GM18951 (cell line): ENCODE results near the gene NEUROG2.
"Not testable (repeated sequence)": the region's sequence is repeated elsewhere in the genome, so short reads cannot be mapped to it uniquely, and the experiment has no call there.

Source experiments
- POLR2A ChIP-seq: IDR thresholded peaks from 4 replicates; pipeline ENCODE4 v1.6.1; 2011; ENCODE audit warnings: mild to moderate bottlenecking; ENCODE audit not compliant: insufficient read length, insufficient read depth; ENCODE audit errors: extremely low read depth
- in situ Hi-C: fragments of 300-500 bp; cut with MboI; formaldehyde crosslinking; loops from one replicate; pipeline ENCODE4 v1.12.0; 2022; ENCODE audit warnings: low sequenced_read_pairs, mixed read lengths, inconsistent platforms; ENCODE audit not compliant: unreplicated experiment

Gene NEUROG2

DNA sequence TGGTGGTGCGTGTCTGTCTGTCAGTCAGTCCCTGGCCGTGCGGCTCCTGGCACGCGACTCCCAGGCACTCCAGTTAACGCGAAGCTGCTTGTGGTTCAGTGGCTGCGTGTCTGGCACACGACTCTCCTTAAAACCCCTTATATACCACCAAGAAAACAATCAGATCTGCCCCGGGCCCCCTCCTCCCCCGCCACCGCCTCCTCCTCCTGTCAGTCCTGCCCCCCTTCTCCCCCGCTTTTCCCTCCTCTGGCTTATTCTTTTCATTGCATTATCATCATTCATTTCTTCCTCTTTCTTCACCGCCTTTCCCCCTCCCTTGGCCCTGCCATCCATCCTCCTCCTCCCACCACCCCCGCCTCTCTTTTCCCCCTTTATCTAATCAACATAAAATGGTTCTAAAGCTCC lies at the start of gene NEUROG2:
NEUROG2 (minus strand) TSS at position 115 of the 405 bp plus-strand sequence. CDS start 705 bp downstream, outside the sequence.
- in situ Hi-C loops: no loop called here
- TF ChIP-seq POLR2A: no peak

DNA sequence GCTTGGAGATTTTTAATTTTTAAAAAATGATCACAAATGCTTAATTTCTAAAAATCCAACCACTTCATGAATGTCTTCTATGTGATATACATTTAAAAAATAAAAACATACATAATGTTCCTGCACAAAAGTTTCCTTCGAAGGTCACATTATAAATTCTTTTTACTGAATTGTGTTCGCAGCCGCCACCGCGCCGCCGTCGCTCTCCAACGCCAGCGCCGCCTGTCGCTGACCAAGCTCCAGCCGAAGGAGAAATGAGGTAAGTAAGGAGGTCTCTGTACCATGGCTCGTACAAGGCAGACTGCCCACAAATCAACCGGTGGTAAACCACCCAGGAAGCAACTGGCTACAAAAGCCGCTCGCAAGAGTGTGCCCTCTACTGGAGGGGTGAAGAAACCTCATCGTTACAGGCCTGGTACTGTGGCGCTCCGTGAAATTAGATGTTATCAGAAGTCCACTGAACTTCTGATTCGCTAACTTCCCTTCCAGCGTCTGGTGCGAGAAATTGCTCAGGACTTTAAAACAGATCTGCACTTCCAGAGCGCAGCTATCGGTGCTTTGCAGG lies 48.8 kb upstream of the NEUROG2 start:
- no peak for TF ChIP-seq POLR2A
- in situ Hi-C loops: no loop called here

DNA sequence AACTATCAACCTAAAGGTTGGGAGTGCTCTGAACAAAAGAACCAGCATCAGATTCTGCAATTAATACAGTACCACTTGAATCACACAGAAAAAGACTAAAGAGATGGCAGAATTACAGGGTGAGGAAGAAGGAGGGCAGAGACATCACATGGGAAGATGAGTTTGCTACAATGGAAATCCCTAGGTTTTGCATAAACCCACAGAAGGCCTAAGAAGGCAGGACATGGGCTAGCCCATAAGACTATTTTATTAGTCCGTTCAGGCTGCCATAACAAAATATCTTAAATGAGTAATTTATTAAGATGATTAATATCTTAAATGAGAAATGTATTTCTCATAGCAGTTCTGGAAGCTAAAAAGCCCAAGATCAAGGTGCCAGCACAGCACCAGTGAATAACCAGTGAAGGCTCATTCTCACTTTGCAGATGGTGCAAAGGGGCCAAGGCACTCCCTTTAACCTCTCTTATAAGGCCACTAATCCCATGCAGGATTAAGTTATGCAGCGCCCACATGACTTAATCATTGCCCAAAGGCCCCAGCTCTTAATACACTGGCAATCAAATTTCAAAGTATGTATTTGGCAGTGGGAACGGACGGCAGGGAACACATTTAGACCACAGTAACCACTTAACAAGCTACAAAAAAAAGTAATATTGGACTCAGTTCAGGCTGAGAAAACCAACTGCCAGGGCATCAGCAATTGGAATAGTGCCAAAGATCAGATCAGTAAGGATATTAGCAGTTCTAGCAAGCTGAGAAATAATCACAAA lies 47.6 kb upstream of the NEUROG2 start:
- TF ChIP-seq POLR2A: no peak
- in situ Hi-C loops: no loop called here

DNA sequence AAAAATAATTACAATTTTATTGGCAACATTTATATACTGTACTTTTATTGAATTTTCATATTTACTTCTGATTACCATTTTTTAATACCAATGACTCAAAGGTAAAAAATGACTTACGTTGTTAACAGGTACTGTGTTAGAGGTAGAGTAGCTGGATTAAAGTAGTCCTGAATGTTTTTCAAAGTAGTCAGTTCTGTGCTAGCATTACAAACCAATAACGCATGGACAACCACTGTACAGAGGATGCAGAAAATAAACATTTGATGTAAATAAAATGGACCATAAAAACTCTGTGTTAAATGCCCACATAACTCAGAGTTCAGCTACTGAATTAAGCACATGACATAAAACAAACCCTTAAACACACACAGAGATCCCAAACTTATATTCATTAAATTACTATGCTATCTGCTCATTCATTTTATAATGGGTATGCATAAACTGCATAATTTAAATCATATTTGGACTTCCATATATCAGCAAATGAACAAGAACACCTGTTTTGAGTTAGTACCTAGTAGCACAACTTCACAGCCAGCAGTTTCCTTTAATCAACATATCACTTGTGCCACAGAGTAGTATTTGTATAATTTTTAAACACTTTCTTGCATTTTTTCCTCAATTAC lies 46.4 kb upstream of the NEUROG2 start:
- in situ Hi-C loops: no loop called here
- no peak for TF ChIP-seq POLR2A

DNA sequence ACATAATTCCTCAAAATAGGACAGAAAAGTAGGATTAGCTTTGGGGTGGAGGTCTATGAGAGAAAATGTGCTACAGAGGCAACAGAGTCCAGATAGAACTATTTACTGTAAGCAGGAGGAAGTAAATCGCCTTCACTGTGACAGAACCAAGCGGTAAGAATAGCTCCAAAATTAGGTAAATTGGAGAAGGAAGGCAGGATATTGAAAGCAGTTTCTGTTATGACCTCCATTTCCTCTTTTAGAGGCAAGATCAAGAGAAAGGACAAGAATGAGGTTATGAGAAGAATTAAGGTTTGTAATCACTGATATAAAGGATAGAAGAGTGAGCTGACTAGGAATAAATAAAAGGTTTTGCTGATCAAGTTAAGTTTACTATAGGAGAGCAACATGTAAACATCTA lies 44.1 kb upstream of the NEUROG2 start:
- in situ Hi-C loops: no loop called here
- no peak for TF ChIP-seq POLR2A

DNA sequence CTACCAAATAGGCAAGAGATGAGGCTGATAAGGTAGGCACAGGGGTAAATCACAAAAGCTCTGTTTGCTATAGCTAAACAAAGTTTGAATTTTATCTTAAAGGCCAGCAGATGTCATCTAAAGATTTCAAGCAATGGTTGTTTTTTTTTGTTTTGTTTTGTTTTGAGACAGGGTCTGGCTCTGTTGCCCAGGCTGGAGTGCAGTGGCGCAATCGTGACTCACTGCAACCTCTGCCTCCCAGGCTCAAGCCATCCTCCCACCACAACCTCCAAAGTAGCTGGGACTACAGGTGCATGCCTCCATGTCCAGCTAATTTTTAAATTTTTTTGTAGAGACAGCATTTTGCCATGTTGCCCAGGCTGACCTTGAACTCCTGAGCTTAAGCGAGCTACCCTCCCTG lies 43.1 kb upstream of the NEUROG2 start:
- in situ Hi-C loops: no loop called here
- TF ChIP-seq POLR2A: no peak

DNA sequence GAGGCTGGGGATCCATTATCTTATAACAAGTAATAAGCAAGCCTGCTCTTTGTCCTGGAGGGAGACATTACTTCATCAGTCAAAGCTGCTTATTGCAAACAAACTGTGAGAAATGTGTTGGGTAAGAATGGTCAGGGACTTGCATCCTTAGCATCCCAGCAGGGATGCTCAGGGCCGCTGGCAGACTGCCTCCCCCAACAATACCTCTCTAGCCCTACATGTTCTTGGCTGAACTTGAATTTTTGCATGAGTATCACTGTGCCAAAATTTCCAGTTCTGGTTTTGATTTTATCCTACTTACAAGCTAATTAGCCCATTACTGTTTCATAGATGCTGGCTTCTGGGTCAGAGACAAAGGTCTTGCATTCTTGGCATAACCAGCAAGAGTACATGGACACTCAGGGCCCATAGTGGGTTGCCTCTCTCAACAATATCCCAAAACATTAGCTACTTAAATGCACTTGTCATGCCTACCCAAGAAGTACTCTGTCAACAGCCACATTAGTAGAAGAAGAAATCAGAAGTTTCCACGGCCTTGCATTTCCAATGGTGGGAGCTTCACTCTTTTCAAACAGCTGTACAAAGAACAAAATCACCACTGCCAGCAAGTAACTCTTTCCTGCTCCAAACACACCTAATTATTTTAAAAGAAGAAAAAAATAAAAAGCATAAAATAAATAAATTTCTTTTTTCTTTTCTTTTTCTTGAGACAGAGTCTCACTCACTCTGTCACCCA lies 41.9 kb upstream of the NEUROG2 start:
- in situ Hi-C loops: no loop called here
- TF ChIP-seq POLR2A: no peak

DNA sequence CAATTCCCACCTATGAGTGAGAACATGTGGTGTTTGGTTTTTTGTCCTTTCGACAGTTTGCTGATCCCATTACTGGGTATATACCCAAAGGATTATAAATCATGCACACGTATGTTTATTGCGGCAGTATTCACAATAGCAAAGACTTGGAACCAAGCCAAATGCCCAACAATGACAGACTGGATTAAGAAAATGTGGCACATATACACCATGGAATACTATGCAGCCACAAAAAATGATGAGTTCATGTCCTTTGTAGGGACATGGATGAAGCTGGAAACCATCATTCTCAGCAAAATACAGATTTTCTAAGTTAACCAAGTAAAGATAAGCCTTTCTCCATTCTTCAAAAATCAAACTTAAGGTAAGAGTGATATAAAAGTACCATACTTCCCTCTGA lies 38.3 kb upstream of the NEUROG2 start:
- in situ Hi-C loops: not testable (repeated sequence)

DNA sequence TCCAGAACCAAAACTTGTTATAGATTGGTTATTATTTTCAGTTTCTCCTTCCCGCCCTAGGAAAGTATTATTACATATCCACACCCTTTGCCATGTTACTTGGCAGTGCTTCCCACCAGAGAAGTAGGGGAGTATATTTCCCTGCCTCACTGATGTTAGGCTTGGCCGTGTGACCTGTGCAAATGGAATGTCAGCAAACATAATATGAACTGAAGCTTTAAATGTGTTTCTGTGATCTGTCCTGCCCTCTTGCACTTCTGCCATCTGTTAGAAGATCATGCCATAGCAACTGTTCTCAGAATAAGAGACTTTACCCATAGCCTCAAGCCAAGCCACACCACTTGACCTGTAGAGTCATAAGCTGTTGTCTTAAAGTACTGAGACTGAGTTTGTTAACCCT lies 36.7 kb upstream of the NEUROG2 start:
- TF ChIP-seq POLR2A: no peak
- in situ Hi-C loops: no loop called here

DNA sequence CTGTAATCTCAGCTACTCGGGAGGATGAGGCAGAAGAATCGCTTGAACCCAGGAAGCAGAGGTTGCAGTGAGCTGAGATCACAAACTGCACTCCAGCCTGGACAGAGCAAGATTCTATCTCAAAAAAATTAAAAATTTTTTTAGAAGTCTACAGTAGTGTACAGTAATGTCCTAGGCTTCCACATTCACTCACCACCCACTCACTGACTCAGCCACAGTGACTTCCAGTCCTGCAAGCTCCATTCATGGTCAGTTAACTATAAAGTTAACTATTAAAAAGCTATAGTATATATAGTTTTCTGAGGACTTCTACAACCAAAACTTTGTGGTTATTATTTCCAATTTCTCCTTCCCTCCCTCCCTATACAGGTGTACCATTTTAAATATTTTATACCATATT lies 34.7 kb upstream of the NEUROG2 start:
- in situ Hi-C loops: no loop called here
- no peak for TF ChIP-seq POLR2A

DNA sequence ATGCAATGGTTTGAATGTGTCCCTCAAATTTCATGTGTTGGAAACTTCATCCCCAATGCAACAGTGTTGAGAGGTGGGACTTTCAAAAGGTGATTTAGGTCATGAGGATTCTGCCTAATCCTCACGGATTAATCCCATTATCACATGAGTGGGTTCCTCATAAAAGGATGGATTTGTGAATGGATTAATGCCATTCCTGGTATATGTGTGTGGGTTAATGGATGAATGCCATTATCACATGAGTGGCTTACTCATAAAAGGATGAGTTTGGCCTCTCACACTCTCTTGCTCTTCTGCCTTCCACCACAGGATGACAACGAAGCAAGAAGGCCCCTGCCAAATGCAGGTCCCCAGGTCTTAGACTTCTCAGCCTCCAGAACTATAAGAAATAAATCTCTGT lies 30.5 kb upstream of the NEUROG2 start:
- in situ Hi-C loops: no loop called here
- TF ChIP-seq POLR2A: no peak

DNA sequence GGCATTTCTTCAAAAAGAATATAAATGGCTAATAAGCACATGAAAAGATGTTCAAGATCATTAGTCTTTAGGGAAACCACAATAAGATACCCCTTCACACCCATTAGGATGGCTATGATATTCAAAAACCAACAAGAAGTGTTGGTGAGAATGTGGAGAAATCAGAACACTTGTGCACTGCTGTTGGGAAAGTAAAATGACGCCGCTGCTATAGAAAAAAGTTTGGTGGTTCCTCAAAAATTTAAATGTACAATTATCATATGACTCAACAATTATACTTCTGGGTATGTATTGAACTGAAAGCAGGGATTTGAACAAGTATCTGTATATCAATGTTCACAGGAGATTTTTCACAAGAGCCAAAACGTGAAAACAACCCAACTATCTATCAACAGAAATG lies 29.4 kb upstream of the NEUROG2 start:
- in situ Hi-C loops: no loop called here
- TF ChIP-seq POLR2A: no peak

DNA sequence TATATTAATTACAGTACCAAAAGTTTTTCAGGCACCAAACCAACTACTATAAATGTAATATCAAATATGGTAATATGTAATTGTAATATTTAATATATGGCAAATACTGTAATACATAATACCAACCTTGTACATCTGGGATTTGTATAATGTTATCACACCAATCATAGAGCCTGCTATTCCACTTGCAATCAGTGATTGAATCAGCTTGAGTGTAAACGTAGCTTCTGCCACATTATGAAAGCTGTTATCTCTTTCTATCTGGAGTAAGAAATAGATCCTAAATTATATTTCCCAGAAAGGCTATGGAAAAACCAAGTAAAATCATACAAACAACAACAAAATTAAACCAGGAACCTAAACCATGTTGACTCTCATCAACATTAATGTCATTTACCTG lies 24.7 kb upstream of the NEUROG2 start:
- in situ Hi-C loops: no loop called here
- TF ChIP-seq POLR2A: no peak
